ENCODE data around the gene GPBP1. TPM values are rescaled to one million over a fixed set of nuclear protein-coding genes. Genes with fewer than 3 reads are reported as not detected.
"Not testable (repeated sequence)": the region's sequence is repeated elsewhere in the genome, so short reads cannot be mapped to it uniquely, and the experiment has no call there.

Gene GPBP1
- polyA plus RNA-seq, 3 donors from 2014 or later, result 60.7 to 95.6 (median 80.4) TPM

GRCh38 chr5:57171816-57172465 is 1.9 kb upstream of the GPBP1 start:
- Mint-ChIP-seq H3K4me3 (peak overlapping the region; percentile 96 to 100 (median 97)), H3K4me1 (peaks cover 36 to 38% of the 10 kb centered on the region in 2 donors), H3K36me3 (peaks cover 0 to 5% (median 0%) of the 10 kb centered on the region in 3 donors), H3K27ac (peak overlapping the region; percentile 98 to 100 (median 99)), H3K27me3 (ENCODE audit: low read depth in 3 of 3) (peaks cover 17 to 33% (median 26%) of the 10 kb centered on the region in 3 donors), H3K9me3 (no peaks in the 10 kb centered on the region)
- DNase-seq, result no peak

DNA sequence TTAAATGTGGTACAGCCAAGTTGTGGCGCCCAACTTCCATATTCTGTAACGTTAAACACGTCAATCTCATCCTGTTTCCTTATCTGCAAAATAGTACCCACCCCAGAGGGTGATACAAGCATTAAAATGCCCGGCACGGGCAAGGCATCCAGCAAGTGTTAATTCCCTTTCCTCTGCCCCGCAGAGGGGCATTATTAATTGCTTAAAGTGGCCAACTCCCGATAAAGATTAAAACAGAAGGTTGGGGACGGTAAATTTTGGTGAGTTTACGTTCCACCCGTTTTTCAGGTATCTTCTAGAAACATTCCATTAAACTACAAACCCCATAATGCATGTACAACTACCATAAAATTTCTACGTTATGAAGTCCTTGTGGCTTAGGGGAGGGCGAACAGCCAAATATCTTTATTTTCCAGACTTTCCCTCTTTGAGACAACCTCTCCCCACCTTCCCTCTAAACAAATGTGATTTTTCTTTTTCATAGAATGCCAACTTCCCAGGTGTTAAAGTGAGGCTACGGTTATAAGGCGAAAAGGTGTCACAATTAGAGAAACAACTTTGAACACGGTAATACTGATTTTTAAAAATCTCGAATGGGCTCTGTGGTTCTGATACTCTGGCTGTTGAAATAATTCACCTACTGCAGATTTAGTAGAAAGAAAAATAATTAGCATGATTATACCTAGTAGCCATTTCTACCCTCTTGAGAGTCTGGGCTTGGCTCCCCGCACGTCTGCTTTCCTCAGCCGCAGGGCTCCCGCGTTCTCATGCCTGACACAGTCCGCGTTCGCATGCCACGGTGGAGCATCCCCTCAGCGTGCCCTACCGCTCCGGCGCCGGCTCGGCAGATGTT is 1.2 kb upstream of the GPBP1 start:
- H3K27ac Mint-ChIP-seq, result peak overlapping the region; percentile 98 to 100 (median 99)
- peak overlapping the region; percentile 96 to 100 (median 97) for H3K4me3 Mint-ChIP-seq
- H3K9me3 Mint-ChIP-seq, result no peaks in the 10 kb centered on the region
- peaks cover 43 to 46% of the 10 kb centered on the region in 2 donors for H3K4me1 Mint-ChIP-seq
- H3K36me3 Mint-ChIP-seq, result peaks cover 0 to 5% (median under 1%) of the 10 kb centered on the region in 3 donors
- DNase-seq, result peak; percentile 25 to 35 (median 28)
- peaks cover 17 to 33% (median 26%) of the 10 kb centered on the region in 3 donors for H3K27me3 Mint-ChIP-seq (ENCODE audit: low read depth in 3 of 3)

DNA sequence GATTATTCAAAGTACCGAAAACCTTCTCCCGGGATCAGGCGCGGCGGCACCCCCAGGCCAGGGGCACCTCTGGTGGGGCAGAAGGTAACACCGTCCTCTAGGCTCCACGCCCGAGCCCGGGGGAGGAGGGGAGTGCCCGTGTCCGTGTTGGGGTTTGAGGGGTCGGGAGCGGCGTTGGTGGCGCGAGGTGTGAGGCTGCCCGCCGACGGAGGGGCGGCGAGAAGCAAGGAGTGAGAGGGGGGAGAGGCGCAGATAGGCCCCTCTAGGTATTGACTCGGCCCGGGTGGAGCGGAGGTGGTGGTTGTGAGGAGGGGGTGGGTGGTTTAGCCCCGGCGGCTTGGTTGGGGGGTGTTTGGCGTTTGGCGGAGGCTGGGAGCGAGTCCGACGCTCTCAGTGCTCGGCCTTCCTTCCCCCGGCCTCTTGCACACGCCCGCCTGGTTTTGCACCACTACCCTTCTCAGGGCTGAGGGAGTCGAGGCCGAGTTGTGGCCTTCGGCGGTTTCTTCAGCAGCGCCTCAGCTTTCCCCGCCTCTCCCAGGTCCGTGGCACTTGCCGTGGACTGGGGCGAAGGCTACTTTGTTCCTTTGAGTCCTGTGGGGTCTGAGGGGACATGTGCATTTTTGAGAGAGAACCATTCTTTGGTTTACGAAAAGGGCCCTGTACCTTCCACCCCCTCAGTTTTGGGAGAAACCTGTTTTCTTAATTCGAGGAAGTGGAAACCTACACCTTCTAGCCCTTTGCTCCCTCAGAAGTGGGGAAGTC is 450 bp downstream of the GPBP1 start:
- H3K36me3 Mint-ChIP-seq, result peaks cover 0 to 9% (median 5%) of the 10 kb centered on the region in 3 donors
- peaks cover 58 to 62% of the 10 kb centered on the region in 2 donors for H3K4me1 Mint-ChIP-seq
- peak overlapping the region; percentile 96 to 100 (median 97) for H3K4me3 Mint-ChIP-seq
- peak overlapping the region; percentile 98 to 100 (median 99) for H3K27ac Mint-ChIP-seq
- peaks cover 17 to 35% (median 26%) of the 10 kb centered on the region in 3 donors for H3K27me3 Mint-ChIP-seq (ENCODE audit: low read depth in 3 of 3)
- H3K9me3 Mint-ChIP-seq, result no peaks in the 10 kb centered on the region
- no peak for DNase-seq

GRCh38 chr5:57174890-57175510 is 1.1 kb downstream of the GPBP1 start:
- DNase-seq, result no peak
- no peaks in the 10 kb centered on the region for H3K9me3 Mint-ChIP-seq
- H3K36me3 Mint-ChIP-seq, result peaks cover 0 to 9% (median 9%) of the 10 kb centered on the region in 3 donors
- H3K27ac Mint-ChIP-seq, result peak overlapping the region; percentile 98 to 100 (median 99)
- peaks cover 17 to 35% (median 26%) of the 10 kb centered on the region in 3 donors for H3K27me3 Mint-ChIP-seq (ENCODE audit: low read depth in 3 of 3)
- H3K4me3 Mint-ChIP-seq, result peak overlapping the region; percentile 96 to 100 (median 97)
- peaks cover 65 to 69% of the 10 kb centered on the region in 2 donors for H3K4me1 Mint-ChIP-seq

- Mint-ChIP-seq H3K27me3 (ENCODE audit: low read depth in 3 of 3) (peaks cover 17 to 35% (median 26%) of the 10 kb centered on the region in 3 donors), H3K36me3 (peaks cover 0 to 9% (median 9%) of the 10 kb centered on the region in 3 donors), H3K9me3 (no peaks in the 10 kb centered on the region), H3K27ac (peak overlapping the region; percentile 98 to 100 (median 99)), H3K4me3 (peak overlapping the region; percentile 96 to 100 (median 97)), H3K4me1 (peaks cover 72 to 76% of the 10 kb centered on the region in 2 donors)
- peak in 1 of 3 donors; percentile 25 for DNase-seq
Observed at GRCh38 chr5:57175551-57176309, 1.9 kb downstream of the GPBP1 start.

DNA sequence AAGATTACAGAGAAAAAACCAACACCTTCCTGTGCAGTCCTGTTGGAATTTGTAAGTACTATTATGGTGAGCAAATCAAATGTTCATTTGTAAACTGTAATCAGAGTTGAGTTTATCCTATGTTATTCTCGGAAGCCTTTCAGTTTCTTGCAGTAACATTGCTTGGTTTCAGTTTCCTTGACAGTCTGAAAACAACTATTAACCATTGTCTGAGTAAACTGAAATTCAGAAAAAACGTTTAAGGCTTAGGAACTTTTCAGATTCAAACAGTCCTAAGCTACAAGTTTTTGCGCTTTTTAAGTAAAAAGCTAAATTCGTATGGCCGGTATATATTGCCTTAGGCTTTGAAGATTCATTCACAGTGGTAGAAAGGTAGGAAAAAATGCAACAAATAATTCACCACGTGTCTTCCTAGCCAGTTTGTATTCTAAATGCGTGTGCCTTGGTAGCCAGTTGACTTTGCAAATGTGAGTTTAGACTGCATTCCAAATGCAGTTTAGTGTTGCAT is 2.5 kb downstream of the GPBP1 start:
- H3K9me3 Mint-ChIP-seq, result no peaks in the 10 kb centered on the region
- peak overlapping the region; percentile 96 to 100 (median 97) for H3K4me3 Mint-ChIP-seq
- H3K27me3 Mint-ChIP-seq (ENCODE audit: low read depth in 3 of 3), result peaks cover 17 to 37% (median 24%) of the 10 kb centered on the region in 3 donors
- H3K4me1 Mint-ChIP-seq, result peaks cover 79 to 83% of the 10 kb centered on the region in 2 donors
- peak; percentile 34 to 51 (median 36) for DNase-seq
- H3K36me3 Mint-ChIP-seq, result peaks cover 0 to 9% (median 9%) of the 10 kb centered on the region in 3 donors
- H3K27ac Mint-ChIP-seq, result peak overlapping the region; percentile 98 to 100 (median 99)

- H3K4me1 Mint-ChIP-seq, result peaks cover 82 to 83% of the 10 kb centered on the region in 2 donors
Observed at GRCh38 chr5:57177479-57178156, 3.8 kb downstream of the GPBP1 start.

GRCh38 chr5:57178238-57178637 is 4.4 kb downstream of the GPBP1 start:
- Mint-ChIP-seq H3K27ac (peak overlapping the region; percentile 84 to 100 (median 90)), H3K27me3 (ENCODE audit: low read depth in 3 of 3) (peaks cover 16 to 32% (median 17%) of the 10 kb centered on the region in 3 donors), H3K4me3 (peak overlapping the region; percentile 96 to 100 (median 97)), H3K4me1 (peaks cover 79% of the 10 kb centered on the region in 2 donors)
- not testable (repeated sequence) for H3K9me3 Mint-ChIP-seq, H3K36me3 Mint-ChIP-seq, DNase-seq

More at GRCh38 chr5:57177479-57178156, 3.8 kb downstream of the GPBP1 start:
- Mint-ChIP-seq H3K27me3 (ENCODE audit: low read depth in 3 of 3) (peaks cover 17 to 37% (median 21%) of the 10 kb centered on the region in 3 donors), H3K27ac (peak overlapping the region; percentile 78 to 100 (median 86)), H3K4me3 (peak overlapping the region; percentile 96 to 100 (median 97)), H3K9me3 (no peaks in the 10 kb centered on the region), H3K36me3 (peaks cover 0 to 9% (median 9%) of the 10 kb centered on the region in 3 donors)
- no peak for DNase-seq

DNA sequence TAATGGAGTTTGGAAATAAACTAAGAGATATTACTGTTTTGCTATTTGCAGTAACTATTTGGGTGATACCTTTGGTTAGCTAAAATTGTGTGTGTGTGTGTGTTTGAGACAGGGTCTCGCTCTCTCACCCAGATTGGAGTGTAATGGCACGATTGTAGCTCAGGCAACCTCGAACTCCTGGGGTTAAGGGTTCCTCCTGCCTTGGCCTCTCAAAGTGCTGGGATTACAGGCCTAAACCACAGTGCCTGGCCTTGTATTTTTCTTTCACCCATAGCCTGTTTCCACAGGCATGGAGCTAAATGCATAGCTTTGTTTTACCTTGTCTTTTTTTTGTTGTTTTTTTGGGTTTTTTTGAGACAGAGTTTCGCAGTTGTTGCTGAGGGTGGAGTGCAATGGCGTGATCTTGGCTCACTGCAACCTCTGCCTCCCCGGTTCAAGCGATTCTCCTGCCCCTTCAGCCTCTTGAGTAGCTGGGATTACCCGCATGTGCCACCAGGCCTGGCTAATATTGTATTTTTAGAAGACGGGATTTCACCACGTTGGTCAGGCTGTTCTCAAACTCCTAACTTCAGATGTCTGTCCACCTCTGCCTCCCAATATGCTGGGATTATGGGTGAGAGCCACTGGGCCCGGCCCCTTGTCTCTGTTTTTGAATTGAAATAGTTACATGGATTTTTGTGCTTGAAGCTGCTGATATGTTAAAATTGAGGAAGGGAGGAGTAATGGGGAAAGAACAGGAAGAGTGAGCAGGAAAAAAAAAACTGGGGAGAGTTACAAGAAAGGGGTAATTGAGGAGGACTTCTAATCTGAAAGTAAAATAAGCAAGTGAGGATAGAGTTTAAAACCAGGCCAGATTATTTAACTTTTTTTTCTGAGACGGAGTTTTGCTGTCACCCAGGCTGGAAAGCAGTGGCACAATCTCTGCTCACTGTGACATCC is 5.7 kb downstream of the GPBP1 start:
- H3K4me3 Mint-ChIP-seq, result peak overlapping the region; percentile 96 to 100 (median 97)
- peaks cover 6 to 19% (median 7%) of the 10 kb centered on the region in 3 donors for H3K27me3 Mint-ChIP-seq (ENCODE audit: low read depth in 3 of 3)
- DNase-seq, result no peak
- peak overlapping the region; percentile 84 to 100 (median 90) for H3K27ac Mint-ChIP-seq
- H3K9me3 Mint-ChIP-seq, result no peaks in the 10 kb centered on the region
- peaks cover 89 to 92% of the 10 kb centered on the region in 2 donors for H3K4me1 Mint-ChIP-seq
- peaks cover 4 to 14% (median 14%) of the 10 kb centered on the region in 3 donors for H3K36me3 Mint-ChIP-seq

GRCh38 chr5:57181154-57181553 is 7.3 kb downstream of the GPBP1 start:
- Mint-ChIP-seq H3K9me3 (no peaks in the 10 kb centered on the region), H3K27me3 (ENCODE audit: low read depth in 3 of 3) (peaks cover 0 to 4% (median under 1%) of the 10 kb centered on the region in 3 donors), H3K36me3 (peaks cover 4 to 16% (median 15%) of the 10 kb centered on the region in 3 donors), H3K27ac (peak overlapping the region; percentile 56 to 100 (median 88)), H3K4me1 (peaks cover 87 to 92% of the 10 kb centered on the region in 2 donors), H3K4me3 (peak overlapping the region; percentile 75 to 97 (median 96))
- peak in 2 of 3 donors; percentile 26 to 46 for DNase-seq

Measured in immature natural killer cell (primary cell).